Measurements from ENCODE around the gene MR1. TPM values are rescaled to one million over a fixed set of nuclear protein-coding genes. Genes with fewer than 3 reads are reported as not detected.

MR1 gene
- total RNA-seq, 1 donor from 2014 or later, result 1.2 TPM

- peak overlapping the region; percentile 80 for H3K27ac ChIP-seq (ENCODE audit: low read depth, low read length)
- peaks cover 34% of the 10 kb centered on the region for H4K20me1 ChIP-seq (ENCODE audit: insufficient read depth, low read length)
- Mint-ChIP-seq H3K27ac (ENCODE audit: unreplicated experiment) (peak overlapping the region; percentile 97), H3K36me3 (ENCODE audit: low read depth, unreplicated experiment) (peaks cover 2% of the 10 kb centered on the region), H3K4me1 (ENCODE audit: low read depth, unreplicated experiment) (peaks cover 75% of the 10 kb centered on the region), H3K9me3 (ENCODE audit: unreplicated experiment) (no peaks in the 10 kb centered on the region), H3K4me3 (ENCODE audit: unreplicated experiment) (peak overlapping the region; percentile 36), H3K27me3 (ENCODE audit: low read depth, unreplicated experiment) (no peaks in the 10 kb centered on the region)
- DNase-seq (ENCODE audit: low read depth) (no peak), FAIRE-seq (no peak)
- peak overlapping the region; percentile 68 for H3K9ac ChIP-seq (ENCODE audit: low read length)
- no peaks in the 10 kb centered on the region for H3K27me3 ChIP-seq (ENCODE audit: insufficient read depth, low read length)
- peaks cover 6% of the 10 kb centered on the region for H3K36me3 ChIP-seq (ENCODE audit: insufficient read depth, low read length)
- no peak overlapping the region for H3K4me3 ChIP-seq (ENCODE audit: insufficient read depth, low read depth, low read length)
- no peak overlapping the region for H2AFZ ChIP-seq (ENCODE audit: low read depth, low read length)
- peaks cover 36% of the 10 kb centered on the region for H3K79me2 ChIP-seq (ENCODE audit: insufficient read depth, low read length)
- TF ChIP-seq CTCF (IDR thresholded peaks at IDR 0.05; ENCODE audit: insufficient read depth, low read depth, low read length) (no peak), EZH2 (IDR thresholded peaks at IDR 0.05; ENCODE audit: insufficient read depth, low read length) (no peak)
- peak overlapping the region; percentile 79 for H3K4me2 ChIP-seq (ENCODE audit: low read length)
- peaks cover 71% of the 10 kb centered on the region for H3K4me1 ChIP-seq (ENCODE audit: insufficient read depth, low read length)
- no peaks in the 10 kb centered on the region for H3K9me3 ChIP-seq (ENCODE audit: insufficient read depth, low read depth, low read length)
Measured at GRCh38 chr1:181095260-181095659, 61.5 kb downstream of the MR1 start.

GRCh38 chr1:181095763-181096184 lies 62.0 kb downstream of the MR1 start:
- H3K27me3 ChIP-seq (ENCODE audit: insufficient read depth, low read length), result no peaks in the 10 kb centered on the region
- DNase-seq (ENCODE audit: low read depth) (no peak), FAIRE-seq (no peak)
- H3K9me3 ChIP-seq (ENCODE audit: insufficient read depth, low read depth, low read length), result no peaks in the 10 kb centered on the region
- H3K9ac ChIP-seq (ENCODE audit: low read length), result peak overlapping the region; percentile 68
- no peak overlapping the region for H3K4me3 ChIP-seq (ENCODE audit: insufficient read depth, low read depth, low read length)
- Mint-ChIP-seq H3K4me3 (ENCODE audit: unreplicated experiment) (peak overlapping the region; percentile 72), H3K9me3 (ENCODE audit: unreplicated experiment) (no peaks in the 10 kb centered on the region), H3K36me3 (ENCODE audit: low read depth, unreplicated experiment) (peaks cover 2% of the 10 kb centered on the region), H3K27ac (ENCODE audit: unreplicated experiment) (peak overlapping the region; percentile 97), H3K27me3 (ENCODE audit: low read depth, unreplicated experiment) (no peaks in the 10 kb centered on the region), H3K4me1 (ENCODE audit: low read depth, unreplicated experiment) (peaks cover 80% of the 10 kb centered on the region)
- peaks cover 29% of the 10 kb centered on the region for H4K20me1 ChIP-seq (ENCODE audit: insufficient read depth, low read length)
- H2AFZ ChIP-seq (ENCODE audit: low read depth, low read length), result no peak overlapping the region
- H3K4me1 ChIP-seq (ENCODE audit: insufficient read depth, low read length), result peaks cover 76% of the 10 kb centered on the region
- peak overlapping the region; percentile 80 for H3K27ac ChIP-seq (ENCODE audit: low read depth, low read length)
- peaks cover 6% of the 10 kb centered on the region for H3K36me3 ChIP-seq (ENCODE audit: insufficient read depth, low read length)
- TF ChIP-seq EZH2 (IDR thresholded peaks at IDR 0.05; ENCODE audit: insufficient read depth, low read length) (no peak), CTCF (IDR thresholded peaks at IDR 0.05; ENCODE audit: insufficient read depth, low read depth, low read length) (no peak)
- H3K79me2 ChIP-seq (ENCODE audit: insufficient read depth, low read length), result peaks cover 30% of the 10 kb centered on the region
- H3K4me2 ChIP-seq (ENCODE audit: low read length), result peak overlapping the region; percentile 79

GRCh38 chr1:181097242-181097641 lies 63.5 kb downstream of the MR1 start:
- Histone ChIP-seq H3K4me1 (ENCODE audit: insufficient read depth, low read length) (peaks cover 78% of the 10 kb centered on the region), H3K9me3 (ENCODE audit: insufficient read depth, low read depth, low read length) (no peaks in the 10 kb centered on the region), H4K20me1 (ENCODE audit: insufficient read depth, low read length) (peaks cover 14% of the 10 kb centered on the region), H3K27ac (ENCODE audit: low read depth, low read length) (peak overlapping the region; percentile 35), H3K79me2 (ENCODE audit: insufficient read depth, low read length) (peaks cover 16% of the 10 kb centered on the region), H3K27me3 (ENCODE audit: insufficient read depth, low read length) (no peaks in the 10 kb centered on the region), H3K4me3 (ENCODE audit: insufficient read depth, low read depth, low read length) (no peak overlapping the region), H3K9ac (ENCODE audit: low read length) (peak overlapping the region; percentile 52), H3K36me3 (ENCODE audit: insufficient read depth, low read length) (no peaks in the 10 kb centered on the region), H2AFZ (ENCODE audit: low read depth, low read length) (no peak overlapping the region), H3K4me2 (ENCODE audit: low read length) (peak overlapping the region; percentile 79)
- Mint-ChIP-seq H3K9me3 (ENCODE audit: unreplicated experiment) (no peaks in the 10 kb centered on the region), H3K27ac (ENCODE audit: unreplicated experiment) (peak overlapping the region; percentile 87), H3K4me3 (ENCODE audit: unreplicated experiment) (peak overlapping the region; percentile 47), H3K36me3 (ENCODE audit: low read depth, unreplicated experiment) (peaks cover 2% of the 10 kb centered on the region), H3K27me3 (ENCODE audit: low read depth, unreplicated experiment) (no peaks in the 10 kb centered on the region), H3K4me1 (ENCODE audit: low read depth, unreplicated experiment) (peaks cover 90% of the 10 kb centered on the region)
- DNase-seq (ENCODE audit: low read depth), result no peak
- TF ChIP-seq EZH2 (IDR thresholded peaks at IDR 0.05; ENCODE audit: insufficient read depth, low read length) (no peak), CTCF (IDR thresholded peaks at IDR 0.05; ENCODE audit: insufficient read depth, low read depth, low read length) (no peak)
- FAIRE-seq, result no peak
